ENCODE data around the gene MYO5C.
"Not testable (repeated sequence)": the region's sequence is repeated elsewhere in the genome, so short reads cannot be mapped to it uniquely, and the experiment has no call there.

Gene MYO5C

GRCh38 chr15:52243697-52244555, 51.7 kb downstream of the MYO5C start:
- Mint-ChIP-seq H3K9me3 (no peaks in the 10 kb centered on the region), H3K27me3 (ENCODE audit: low read depth) (no peaks in the 10 kb centered on the region), H3K4me1 (no peaks in the 10 kb centered on the region), H3K36me3 (ENCODE audit: low read depth) (peaks cover 3% of the 10 kb centered on the region), H3K4me3 (no peak overlapping the region), H3K27ac (no peak overlapping the region)
- no peak for TF ChIP-seq CTCF (IDR thresholded peaks at IDR 0.05; ENCODE audit: unreplicated experiment in 3 of 3)

GRCh38 chr15:52243286-52243685, 52.3 kb downstream of the MYO5C start:
- no peak for TF ChIP-seq CTCF (IDR thresholded peaks at IDR 0.05; ENCODE audit: unreplicated experiment in 3 of 3)
- H3K36me3 Mint-ChIP-seq (ENCODE audit: low read depth), result peaks cover 3% of the 10 kb centered on the region
- H3K27ac Mint-ChIP-seq, result no peak overlapping the region
- H3K4me1 Mint-ChIP-seq, result no peaks in the 10 kb centered on the region
- H3K27me3 Mint-ChIP-seq (ENCODE audit: low read depth), result no peaks in the 10 kb centered on the region
- H3K4me3 Mint-ChIP-seq, result no peak overlapping the region
- H3K9me3 Mint-ChIP-seq, result no peaks in the 10 kb centered on the region

- Mint-ChIP-seq H3K9me3 (no peaks in the 10 kb centered on the region), H3K36me3 (ENCODE audit: low read depth) (peaks cover 3% of the 10 kb centered on the region), H3K4me1 (no peaks in the 10 kb centered on the region), H3K4me3 (no peak overlapping the region), H3K27ac (no peak overlapping the region), H3K27me3 (ENCODE audit: low read depth) (no peaks in the 10 kb centered on the region)
- TF ChIP-seq CTCF (IDR thresholded peaks at IDR 0.05; ENCODE audit: unreplicated experiment in 3 of 3), result no peak
Measured at GRCh38 chr15:52241489-52241888, 54.1 kb downstream of the MYO5C start.

- Mint-ChIP-seq H3K27ac (no peak overlapping the region), H3K4me1 (no peaks in the 10 kb centered on the region), H3K27me3 (ENCODE audit: low read depth) (no peaks in the 10 kb centered on the region), H3K4me3 (no peak overlapping the region), H3K36me3 (ENCODE audit: low read depth) (peaks cover 3% of the 10 kb centered on the region), H3K9me3 (no peaks in the 10 kb centered on the region)
- TF ChIP-seq CTCF (IDR thresholded peaks at IDR 0.05; ENCODE audit: unreplicated experiment in 3 of 3), result no peak
Measured at GRCh38 chr15:52240166-52240565, 55.4 kb downstream of the MYO5C start.

- H3K27me3 Mint-ChIP-seq (ENCODE audit: low read depth); H3K27ac Mint-ChIP-seq; H3K9me3 Mint-ChIP-seq; H3K36me3 Mint-ChIP-seq (ENCODE audit: low read depth); H3K4me1 Mint-ChIP-seq; H3K4me3 Mint-ChIP-seq: not testable (repeated sequence)
Measured at GRCh38 chr15:52238989-52239525, 56.5 kb downstream of the MYO5C start.

- no peaks in the 10 kb centered on the region for H3K9me3 Mint-ChIP-seq
- no peak for TF ChIP-seq CTCF (IDR thresholded peaks at IDR 0.05; ENCODE audit: unreplicated experiment in 3 of 3)
- no peaks in the 10 kb centered on the region for H3K27me3 Mint-ChIP-seq (ENCODE audit: low read depth)
- H3K4me3 Mint-ChIP-seq, result no peak overlapping the region
- peaks cover 2% of the 10 kb centered on the region for H3K36me3 Mint-ChIP-seq (ENCODE audit: low read depth)
- no peak overlapping the region for H3K27ac Mint-ChIP-seq
- no peaks in the 10 kb centered on the region for H3K4me1 Mint-ChIP-seq
Measured at GRCh38 chr15:52238149-52238548, 57.5 kb downstream of the MYO5C start.

Measured in nephron (organoid).